ELF-1 (cell line): ENCODE results near the gene UBE2C.

Experiments
- DNase-seq: peaks from one replicate; pipeline ENCODE4 v3.0.0-alpha.2; 2016; ENCODE audit warnings: low read depth, low spot score

Gene UBE2C

GRCh38 chr20:45859916-45860315, 47.5 kb downstream of the UBE2C start:
- DNase-seq: no peak

DNA sequence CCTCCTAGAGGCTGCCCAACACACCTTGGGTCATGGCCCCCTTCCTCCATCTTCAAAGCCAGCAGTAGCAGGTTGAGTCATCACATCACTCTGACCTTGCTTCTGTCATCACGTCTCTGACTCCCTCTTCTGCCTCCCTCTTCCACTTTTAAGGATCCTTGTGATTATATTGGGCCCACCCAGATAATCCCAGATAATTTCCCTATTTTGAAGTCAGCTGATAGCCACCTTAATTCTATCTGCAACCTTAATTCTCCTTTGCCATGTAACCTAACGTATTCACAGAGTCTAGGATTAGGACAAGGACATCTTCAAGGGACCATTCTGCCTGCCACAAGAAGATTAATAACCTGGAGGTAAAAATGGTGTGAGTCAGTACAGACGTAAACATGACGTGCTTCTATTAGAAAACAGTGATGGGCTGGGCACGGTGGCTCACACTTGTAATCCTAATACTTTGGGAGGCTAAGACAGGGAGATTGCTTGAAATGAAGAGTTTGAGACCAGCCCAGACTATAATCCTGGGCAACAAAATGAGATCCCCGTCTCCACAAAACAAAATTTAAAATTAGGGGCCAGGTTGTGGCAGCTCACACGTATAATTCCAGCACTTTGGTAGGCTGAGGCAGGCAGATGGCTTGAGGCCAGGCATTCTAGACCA, 48.2 kb downstream of the UBE2C start:
- DNase-seq: no peak

- no peak for DNase-seq
Measured at GRCh38 chr20:45861221-45862075, 49.0 kb downstream of the UBE2C start.

DNA sequence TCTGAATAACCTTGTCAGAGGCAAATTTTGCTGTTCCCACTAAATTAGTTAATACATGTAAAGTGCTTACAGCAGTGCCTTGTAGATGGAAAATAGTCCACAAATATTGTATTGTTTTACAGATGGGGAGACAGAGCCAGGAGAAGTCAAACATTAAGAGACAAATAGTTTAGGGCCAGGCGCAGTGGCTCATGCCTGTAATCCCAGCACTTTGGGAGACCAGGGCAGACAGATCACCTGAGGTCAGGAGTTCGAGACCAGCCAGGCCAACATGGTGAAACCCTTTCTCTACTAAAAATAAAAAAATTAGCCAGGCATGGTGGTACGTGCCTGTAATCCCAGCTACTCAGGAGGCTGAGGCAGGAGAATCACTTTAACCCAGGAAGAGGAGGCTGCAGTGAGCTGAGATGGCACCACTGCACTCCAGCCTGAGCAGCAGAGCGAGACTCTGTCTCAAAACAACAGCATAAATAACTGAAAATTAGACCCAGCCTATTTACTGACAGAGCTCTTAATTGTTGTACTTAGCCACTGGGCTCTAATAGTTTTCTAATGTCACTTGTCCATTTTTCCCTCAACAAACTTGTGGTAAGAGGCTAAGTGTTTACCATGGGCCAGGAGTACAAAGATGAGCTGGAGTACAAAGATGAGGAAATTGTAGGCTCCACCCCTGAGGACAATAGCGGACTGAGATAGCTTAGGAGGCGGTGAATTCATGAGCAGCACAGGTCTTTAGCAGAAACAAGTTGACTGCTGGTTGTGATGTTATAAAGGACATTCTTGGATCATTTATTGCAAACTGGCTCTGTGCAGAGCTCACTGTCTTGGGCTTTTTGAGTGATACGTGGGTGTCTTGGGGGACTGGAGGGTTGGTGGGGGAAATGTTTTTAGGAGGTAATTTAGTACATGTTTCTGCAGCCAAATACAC, 51.4 kb downstream of the UBE2C start:
- no peak for DNase-seq

DNA sequence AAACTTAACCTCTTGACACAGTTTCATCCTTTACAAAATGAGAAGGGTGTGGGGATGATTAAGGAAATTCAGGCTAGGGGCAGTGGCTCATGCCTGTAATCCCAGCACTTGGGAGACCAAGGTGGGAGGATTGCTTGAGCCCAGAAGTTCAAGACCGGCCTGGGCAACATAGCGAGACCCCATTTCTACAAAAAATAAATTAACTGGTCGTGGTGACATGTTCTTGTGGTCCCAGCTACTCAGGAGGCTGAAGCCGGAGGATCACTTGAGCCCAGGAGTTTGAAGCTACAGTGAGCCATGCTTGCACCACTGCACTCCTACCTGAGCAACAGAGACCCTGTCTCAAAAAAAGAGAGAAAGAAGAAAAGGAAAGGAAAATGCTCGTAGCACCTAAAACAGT, 54.0 kb downstream of the UBE2C start:
- no peak for DNase-seq
